Measurements from ENCODE around the gene EPAS1.

The EPAS1 gene

DNA sequence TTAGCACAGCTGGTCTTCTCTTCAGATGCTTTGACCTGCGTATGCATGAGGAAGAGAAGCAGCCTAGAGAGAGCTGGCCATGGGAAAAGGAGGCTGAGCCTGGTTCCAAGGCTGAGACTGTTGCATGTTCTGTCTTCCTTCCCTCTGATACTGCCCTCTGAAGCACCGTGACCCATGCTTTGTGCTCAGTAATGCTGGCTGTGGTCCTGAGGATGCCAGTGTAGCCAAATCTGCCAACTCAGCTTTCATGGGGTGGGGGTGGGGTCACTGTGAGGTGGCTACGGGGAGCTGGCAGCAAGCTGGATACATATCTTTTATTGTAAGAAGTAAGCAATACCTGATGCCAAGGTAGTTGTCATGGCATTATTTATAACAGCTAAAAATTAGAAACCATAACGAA, 41.5 kb downstream of the EPAS1 start:
- peaks cover 4% of the 10 kb centered on the region; the same call in 1 of the 2 replicates for H3K36me3 ChIP-seq (ENCODE audit: low read depth)
- H3K4me3 ChIP-seq (ENCODE audit: severe bottlenecking) = no peak overlapping the region
- TF ChIP-seq, protein P1, sequence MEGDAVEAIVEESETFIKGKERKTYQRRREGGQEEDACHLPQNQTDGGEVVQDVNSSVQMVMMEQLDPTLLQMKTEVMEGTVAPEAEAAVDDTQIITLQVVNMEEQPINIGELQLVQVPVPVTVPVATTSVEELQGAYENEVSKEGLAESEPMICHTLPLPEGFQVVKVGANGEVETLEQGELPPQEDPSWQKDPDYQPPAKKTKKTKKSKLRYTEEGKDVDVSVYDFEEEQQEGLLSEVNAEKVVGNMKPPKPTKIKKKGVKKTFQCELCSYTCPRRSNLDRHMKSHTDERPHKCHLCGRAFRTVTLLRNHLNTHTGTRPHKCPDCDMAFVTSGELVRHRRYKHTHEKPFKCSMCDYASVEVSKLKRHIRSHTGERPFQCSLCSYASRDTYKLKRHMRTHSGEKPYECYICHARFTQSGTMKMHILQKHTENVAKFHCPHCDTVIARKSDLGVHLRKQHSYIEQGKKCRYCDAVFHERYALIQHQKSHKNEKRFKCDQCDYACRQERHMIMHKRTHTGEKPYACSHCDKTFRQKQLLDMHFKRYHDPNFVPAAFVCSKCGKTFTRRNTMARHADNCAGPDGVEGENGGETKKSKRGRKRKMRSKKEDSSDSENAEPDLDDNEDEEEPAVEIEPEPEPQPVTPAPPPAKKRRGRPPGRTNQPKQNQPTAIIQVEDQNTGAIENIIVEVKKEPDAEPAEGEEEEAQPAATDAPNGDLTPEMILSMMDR (IDR thresholded peaks at IDR 0.05; ENCODE audit: poor library complexity, severe bottlenecking) = no peak
- H3K27ac ChIP-seq (ENCODE audit: poor library complexity, severe bottlenecking) = no peak overlapping the region
- peaks cover 37% of the 10 kb centered on the region for H3K4me1 ChIP-seq (ENCODE audit: insufficient read depth, poor library complexity, severe bottlenecking)
- no peaks in the 10 kb centered on the region for H3K9me3 ChIP-seq (ENCODE audit: severe bottlenecking)
- no peaks in the 10 kb centered on the region for H3K27me3 ChIP-seq (ENCODE audit: insufficient read depth, poor library complexity, severe bottlenecking)
- ATAC-seq (ENCODE audit: low read depth) = no peak
- DNase-seq (ENCODE audit: low spot score) = no peak

GRCh38 chr2:46339200-46339599, 42.0 kb downstream of the EPAS1 start:
- Histone ChIP-seq H3K9me3 (ENCODE audit: severe bottlenecking) (no peaks in the 10 kb centered on the region), H3K36me3 (ENCODE audit: low read depth) (peaks cover 6% of the 10 kb centered on the region; the same call in 1 of the 2 replicates), H3K4me3 (ENCODE audit: severe bottlenecking) (no peak overlapping the region), H3K27me3 (ENCODE audit: insufficient read depth, poor library complexity, severe bottlenecking) (no peaks in the 10 kb centered on the region), H3K27ac (ENCODE audit: poor library complexity, severe bottlenecking) (no peak overlapping the region), H3K4me1 (ENCODE audit: insufficient read depth, poor library complexity, severe bottlenecking) (peaks cover 32% of the 10 kb centered on the region)
- ATAC-seq (ENCODE audit: low read depth) (no peak), DNase-seq (ENCODE audit: low spot score) (no peak)
- TF ChIP-seq, protein P1 (IDR thresholded peaks at IDR 0.05; ENCODE audit: poor library complexity, severe bottlenecking) = no peak

- peaks cover 25% of the 10 kb centered on the region for H3K4me1 ChIP-seq (ENCODE audit: insufficient read depth, poor library complexity, severe bottlenecking)
- no peak overlapping the region for H3K4me3 ChIP-seq (ENCODE audit: severe bottlenecking)
- H3K27me3 ChIP-seq (ENCODE audit: insufficient read depth, poor library complexity, severe bottlenecking) = no peaks in the 10 kb centered on the region
- H3K9me3 ChIP-seq (ENCODE audit: severe bottlenecking) = no peaks in the 10 kb centered on the region
- DNase-seq (ENCODE audit: low spot score) = no peak
- H3K36me3 ChIP-seq (ENCODE audit: low read depth) = peaks cover 13% of the 10 kb centered on the region; the same call in 1 of the 2 replicates
- TF ChIP-seq, protein P1 (IDR thresholded peaks at IDR 0.05; ENCODE audit: poor library complexity, severe bottlenecking) = no peak
- no peak overlapping the region for H3K27ac ChIP-seq (ENCODE audit: poor library complexity, severe bottlenecking)
- no peak for ATAC-seq (ENCODE audit: low read depth)
These were observed 42.7 kb downstream of the EPAS1 start for GRCh38 chr2:46339676-46340459.

DNA sequence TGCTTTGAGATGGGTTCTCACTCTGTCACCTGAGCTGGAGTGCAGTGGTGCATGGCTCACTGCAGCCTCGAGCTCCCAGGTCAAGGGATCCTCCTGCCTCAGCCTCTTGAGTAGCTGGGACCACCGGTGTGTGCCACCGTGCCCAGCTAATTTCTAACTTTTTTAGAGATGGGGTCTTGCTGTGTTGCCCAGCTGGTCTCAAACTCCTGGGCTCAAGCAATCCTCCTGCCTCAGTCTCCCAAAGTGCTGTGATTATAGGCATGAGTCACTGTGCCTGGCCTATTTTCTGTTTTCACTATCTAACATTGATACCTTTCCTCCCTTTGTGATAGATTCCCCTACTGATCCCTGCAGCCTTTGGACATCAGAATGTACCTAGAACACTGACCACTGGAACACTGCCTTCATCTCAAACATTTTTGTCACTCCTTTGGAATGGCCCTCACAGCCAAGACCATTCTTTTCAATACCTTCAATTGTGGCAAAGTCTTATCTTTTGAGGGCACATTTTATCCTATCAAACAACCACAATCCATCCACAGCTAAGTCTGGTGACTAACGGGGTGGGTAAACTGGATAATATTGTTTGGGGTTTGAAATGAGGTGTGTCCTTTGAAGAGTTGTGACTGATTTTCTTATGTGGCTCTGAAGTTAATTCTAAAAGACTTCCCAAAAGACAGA, 43.7 kb downstream of the EPAS1 start:
- Histone ChIP-seq H3K27me3 (ENCODE audit: insufficient read depth, poor library complexity, severe bottlenecking) (no peaks in the 10 kb centered on the region), H3K4me3 (ENCODE audit: severe bottlenecking) (no peak overlapping the region), H3K9me3 (ENCODE audit: severe bottlenecking) (no peaks in the 10 kb centered on the region), H3K4me1 (ENCODE audit: insufficient read depth, poor library complexity, severe bottlenecking) (peaks cover 15% of the 10 kb centered on the region), H3K36me3 (ENCODE audit: low read depth) (peaks cover 23% of the 10 kb centered on the region), H3K27ac (ENCODE audit: poor library complexity, severe bottlenecking) (no peak overlapping the region)
- TF ChIP-seq, protein P1 (IDR thresholded peaks at IDR 0.05; ENCODE audit: poor library complexity, severe bottlenecking) = no peak
- ATAC-seq (ENCODE audit: low read depth) (no peak), DNase-seq (ENCODE audit: low spot score) (no peak)

All from RWPE2 (cell line).